ENCODE results near the gene CD74. TPM values are rescaled to one million over a fixed set of nuclear protein-coding genes. Genes with fewer than 3 reads are reported as not detected.

CD74 gene
- total and polyA plus RNA-seq, 2 of the 13 experiments (the other 11 are each of a cell fraction or from before 2014, with no cell fraction given): 34.1 to 84.4 TPM

GRCh38 chr5:150449517-150450339 is 37.0 kb upstream of the CD74 start, which contains the start of gene RPS14 (continued):
- TF ChIP-seq ZNF280B (CRISPR knock-in tag; IDR thresholded peaks at IDR 0.05; ENCODE audit: borderline replicate concordance) (no peak; the same call in 1 of the 2 replicates), CREBL2 (CRISPR knock-in tag; IDR thresholded peaks at IDR 0.05; ENCODE audit: borderline replicate concordance) (peak; percentile 41; the same call in 1 of the 2 replicates), ARNTL (CRISPR knock-in tag; IDR thresholded peaks at IDR 0.05) (no peak), SAFB2 (CRISPR knock-in tag; IDR thresholded peaks at IDR 0.05; ENCODE audit: borderline replicate concordance, low read depth) (peak; percentile 85; the same call in 1 of the 2 replicates), TP53 (CRISPR knock-in tag; conservative IDR thresholded peaks at IDR 0.05) (peak; percentile 59; the same call in 1 of the 2 replicates), PRDM4 (CRISPR knock-in tag; IDR thresholded peaks at IDR 0.05; ENCODE audit: borderline replicate concordance) (no peak), SMYD3 (CRISPR knock-in tag; IDR thresholded peaks at IDR 0.05) (peak; percentile 5), ZBTB10 (CRISPR knock-in tag; IDR thresholded peaks at IDR 0.05; ENCODE audit: borderline replicate concordance) (no peak; the same call in 1 of the 2 replicates), CBX5 (CRISPR knock-in tag; IDR thresholded peaks at IDR 0.05; ENCODE audit: borderline replicate concordance) (peak; percentile 90; the same call in 1 of the 2 replicates), ZSCAN21 (CRISPR knock-in tag; IDR thresholded peaks at IDR 0.05; ENCODE audit: borderline replicate concordance) (peak; percentile 76; the same call in 1 of the 2 replicates), HIC2 (CRISPR knock-in tag; IDR thresholded peaks at IDR 0.05; ENCODE audit: low read depth) (no peak)

Data from HepG2 (cell line).